K562 (cell line): Measurements from ENCODE around the gene TMC1. TPM values are rescaled to one million over a fixed set of nuclear protein-coding genes. Genes with fewer than 3 reads are reported as not detected.

Experiments used
- CUX1 ChIP-seq: fragments of 200-800 bp; sonication (Bioruptor generic); IDR thresholded peaks from 2 replicates; pipeline ENCODE4 v1.6.1; 2016; ENCODE audit warnings: missing genetic modification characterization, missing compliant biosample characterization
- HEY1 ChIP-seq: fragments of 250-450 bp; sonication (Bioruptor Pico); IDR thresholded peaks from 2 replicates; pipeline ENCODE4 v1.5.0; 2020; ENCODE audit warnings: mild to moderate bottlenecking, moderate library complexity, borderline replicate concordance
- HINFP ChIP-seq: fragments of 450-650 bp; conservative IDR thresholded peaks from 2 replicates; pipeline ENCODE4 v1.6.1; 2016; ENCODE audit warnings: missing genetic modification characterization, low read depth, mild to moderate bottlenecking, control low read depth, missing compliant biosample characterization
- ID3 ChIP-seq, 2 experiments: fragments of 250-450 bp in 1 of 2; fragments of 450-650 bp in 1 of 2; sonication (Bioruptor Pico) in 1 of 2; IDR thresholded peaks; 2 replicates each; pipeline versions ENCODE4 v1.6.1 to v1.8.0; 2016 to 2021; ENCODE audit warnings: mild to moderate bottlenecking in 2 of 2, moderate library complexity in 2 of 2, missing compliant biosample characterization in 1 of 2, missing genetic modification characterization in 1 of 2
- JUNB ChIP-seq: fragments of 450-650 bp; formaldehyde crosslinking; conservative IDR thresholded peaks from 2 replicates; pipeline ENCODE4 v1.4.0; 2020; ENCODE audit warnings: mild to moderate bottlenecking
- MTF1 ChIP-seq: fragments of 250-450 bp; sonication (Bioruptor Pico); IDR thresholded peaks from 2 replicates; pipeline ENCODE4 v1.9.0; 2021; ENCODE audit warnings: moderate library complexity, mild to moderate bottlenecking, inconsistent platforms, borderline replicate concordance
- POLR2AphosphoS5 ChIP-seq: IDR thresholded peaks from 2 replicates; pipeline ENCODE4 v1.6.1; 2011; ENCODE audit warnings: mild to moderate bottlenecking, low read depth, low read length, moderate library complexity; ENCODE audit not compliant: control insufficient read depth, insufficient read depth
- RAD21 ChIP-seq, 2 experiments: fragments of 250-450 bp in 1 of 2; fragments of 450-650 bp in 1 of 2; sonication (Bioruptor Pico) in 1 of 2; formaldehyde crosslinking in 1 of 2; IDR thresholded peaks in 1 of 2; conservative IDR thresholded peaks in 1 of 2; 2 replicates each; pipeline versions ENCODE4 v1.4.0 to v1.8.0; 2020 to 2022; ENCODE audit warnings: mild to moderate bottlenecking in 2 of 2, moderate library complexity in 1 of 2
- SIX5 ChIP-seq, 2 experiments: IDR thresholded peaks; 2 replicates each; pipeline ENCODE4 v1.6.1; 2011; ENCODE audit warnings: low read length in 2 of 2, borderline replicate concordance in 1 of 2, low read depth in 1 of 2, mild to moderate bottlenecking in 1 of 2, moderate library complexity in 1 of 2; ENCODE audit not compliant: insufficient read depth in 1 of 2
- SMAD4 ChIP-seq: fragments of 250-450 bp; sonication (Bioruptor Pico); conservative IDR thresholded peaks from 2 replicates; pipeline ENCODE4 v1.8.0; 2021; ENCODE audit warnings: inconsistent platforms, mild to moderate bottlenecking, moderate library complexity
- SMARCA4 ChIP-seq: fragments of 450-650 bp; IDR thresholded peaks from 2 replicates; pipeline ENCODE4 v1.6.1; 2016
- SMARCC2 ChIP-seq: fragments of 450-650 bp; IDR thresholded peaks from 2 replicates; pipeline ENCODE4 v1.6.1; 2017; ENCODE audit warnings: antibody characterized with exemption, moderate library complexity, mild to moderate bottlenecking, low read depth
- SREBF2 ChIP-seq: sonication (generic); formaldehyde crosslinking; IDR thresholded peaks from 2 replicates; pipeline ENCODE4 v1.4.0; 2020; ENCODE audit warnings: mild to moderate bottlenecking, missing genetic modification reagents
- TAF1 ChIP-seq: IDR thresholded peaks from 2 replicates; pipeline ENCODE4 v1.6.1; 2011; ENCODE audit warnings: mild to moderate bottlenecking, low read length, moderate library complexity; ENCODE audit not compliant: insufficient read depth, control insufficient read depth, severe bottlenecking; ENCODE audit errors: extremely low read depth
- TRIM24 ChIP-seq, 2 experiments: fragments of 450-650 bp; IDR thresholded peaks; 2 replicates each; pipeline ENCODE4 v1.6.1; 2016
- USF1 ChIP-seq: sonication (generic); formaldehyde crosslinking; IDR thresholded peaks from 2 replicates; pipeline ENCODE4 v1.9.0; 2022; ENCODE audit warnings: mild to moderate bottlenecking, missing genetic modification reagents
- ZNF224 ChIP-seq: sonication (generic); formaldehyde crosslinking; IDR thresholded peaks from 2 replicates; pipeline ENCODE4 v1.8.0; 2022; ENCODE audit warnings: mild to moderate bottlenecking, missing genetic modification reagents
- polyA plus RNA-seq, 8 experiments: library from polyadenylated mRNA; depleted of rRNA in 4 of 8; stranded (reverse) in 5 of 8; unstranded in 3 of 8; fragments of >200 nt; fragmentation: Nextera tagmentation in 2 of 8; fragmentation: Illumina TruSeq in 1 of 8; extraction: Ambion mirVana in 2 of 8; extraction: Trizol in 1 of 8; gene quantifications; 2 replicates each; pipeline versions ENCODE4 v1.2.1 to v1.2.3, GENCODE V29; 2011 to 2014; ENCODE audit warnings: inconsistent platforms in 1 of 8, missing spikeins in 1 of 8
- total RNA-seq, 7 experiments: library from RNA; depleted of rRNA in 6 of 7; stranded (reverse); fragments of >200 nt in 6 of 7; fragmentation: Illumina TruSeq in 2 of 7; extraction: Trizol in 2 of 7; gene quantifications; 2 replicates each; pipeline versions ENCODE4 v1.2.1 to v1.2.3, GENCODE V29; 2011 to 2021; ENCODE audit warnings: low replicate concordance in 1 of 7

The TMC1 gene
- total and polyA plus RNA-seq, 9 of the 15 experiments (the other 6 are each of a cell fraction or from before 2014, with no cell fraction given), result 0.10 to 0.15 TPM; not detected in 7

GRCh38 chr9:72586388-72587130 is 65.2 kb downstream of the TMC1 start (continued):
- TF ChIP-seq CUX1 (CRISPR knock-in tag), result no peak
- no peak for TF ChIP-seq SREBF2 (CRISPR knock-in tag)
- no peak for TF ChIP-seq HINFP (tag)
- no peak for TF ChIP-seq POLR2AphosphoS5
- no peak for TF ChIP-seq ZNF224 (CRISPR knock-in tag)
- no peak for TF ChIP-seq ID3 (CRISPR knock-in tag; IDR thresholded peaks at IDR 0.05)
- TF ChIP-seq ID3 (tag; IDR thresholded peaks at IDR 0.05), result no peak
- TF ChIP-seq SMARCA4, result peak; percentile 75
- TF ChIP-seq SMARCC2, result no peak
- TF ChIP-seq MTF1 (CRISPR knock-in tag), result no peak
- peak in 1 of 2 experiments; percentile 20; a peak in 1 of 4 replicates for TF ChIP-seq RAD21 (CRISPR knock-in tag; conservative IDR thresholded peaks at IDR 0.05 in 1 of 2, IDR thresholded peaks at IDR 0.05 in 1 of 2)
- TF ChIP-seq TAF1, result no peak
- no peak for TF ChIP-seq HEY1
- no peak for TF ChIP-seq USF1 (CRISPR knock-in tag)
- no peak for TF ChIP-seq SIX5 (IDR thresholded peaks at IDR 0.05; ENCODE audit: borderline replicate concordance in 1 of 2, insufficient read depth in 1 of 2, low read depth in 1 of 2, low read length in 2 of 2)
- TF ChIP-seq SMAD4 (CRISPR knock-in tag), result no peak; the same call in 1 of the 2 replicates
- TF ChIP-seq JUNB, result no peak
- peak; percentile 59 to 68; a peak in 3 of 4 replicates for TF ChIP-seq TRIM24 (IDR thresholded peaks at IDR 0.05)
